Stomach (tissue), 19 donors: Measurements from ENCODE around the gene MYH11. TPM values are rescaled to one million over a fixed set of nuclear protein-coding genes. Genes with fewer than 3 reads are reported as not detected.

Experiments used
- DNase-seq, 2 donors: peaks; one replicate each; pipeline versions ENCODE4 v3.0.0 to v3.0.0-alpha.2; 2013 to 2019
- H3K27ac ChIP-seq, 5 donors: fragments of 200-600 bp in 4 of 5; sonication (generic) in 4 of 5; one replicate each; pipeline ENCODE4 v1.5.1; 2013 to 2019; ENCODE audit warnings: mild to moderate bottlenecking in 1 of 5, moderate library complexity in 1 of 5
- H3K27me3 ChIP-seq, 3 donors: fragments of 200-600 bp; sonication (generic); one replicate each; pipeline ENCODE4 v1.5.1; 2017 to 2019; ENCODE audit warnings: mixed run types in 1 of 3
- H3K36me3 ChIP-seq, 4 donors: fragments of 200-600 bp; sonication (generic); 1 replicate in 3 of 4; 2 replicates in 1 of 4; pipeline ENCODE4 v1.5.1; 2016 to 2019
- H3K4me1 ChIP-seq, 4 donors: fragments of 200-600 bp; sonication (generic); one replicate each; pipeline ENCODE4 v1.5.1; 2016 to 2019
- H3K4me3 ChIP-seq, 4 donors: fragments of 200-600 bp; sonication (generic) in 3 of 4; one replicate each; pipeline ENCODE4 v1.5.1; 2016 to 2019; ENCODE audit warnings: mild to moderate bottlenecking in 1 of 4
- H3K9me3 ChIP-seq, 4 donors: fragments of 200-600 bp; sonication (generic); one replicate each; pipeline ENCODE4 v1.5.1; 2016 to 2019
- EP300 ChIP-seq: sonication (generic); formaldehyde crosslinking; IDR thresholded peaks from one replicate; pipeline ENCODE4 v1.6.1; 2017; ENCODE audit warnings: antibody characterized with exemption
- POLR2A ChIP-seq, 4 donors: fragments of 450-650 bp; IDR thresholded peaks; one replicate each; pipeline ENCODE4 v1.6.1; 2016; ENCODE audit warnings: antibody characterized with exemption in 4 of 4, control low read depth in 2 of 4, mild to moderate bottlenecking in 1 of 4, moderate library complexity in 1 of 4
- POLR2AphosphoS5 ChIP-seq, 3 donors: sonication (generic); formaldehyde crosslinking; IDR thresholded peaks; one replicate each; pipeline ENCODE4 v1.6.1; 2016; ENCODE audit warnings: antibody characterized with exemption in 3 of 3
- WGBS, 5 donors: extraction: QIAGEN DNeasy Blood & Tissue Kit in 3 of 5; methylation state at CpG; one replicate each; pipeline versions ENCODE4 v1.1.5 to v1.1.7; 2013 to 2018; 5-methylcytosine and 5-hydroxymethylcytosine counted together
- intact Hi-C: fragments of 100-400 bp; cut with DNase I; formaldehyde crosslinking; loops from one replicate; pipeline ENCODE4 v1.15.1; 2023; ENCODE audit warnings: low total_unique reads
- long read RNA-seq, 10 donors: transcript quantifications; one replicate each; lab custom pipeline, GENCODE V29; 2026
- polyA plus RNA-seq, 3 donors: library from polyadenylated mRNA; stranded (reverse); fragments of 200-250 nt; gene quantifications; one replicate each; pipeline ENCODE4 v1.2.3, GENCODE V29; 2013
- total RNA-seq, 5 donors: library from RNA; depleted of rRNA; stranded (reverse); fragments of >200 nt; gene quantifications; one replicate each; pipeline versions ENCODE4 v1.1.0 to v1.2.3, GENCODE V29; 2014 to 2016
- TF ChIP-seq, protein P1 (sequence below), 7 experiments: fragments of 450-650 bp in 4 of 7; fragments of 200-600 bp in 3 of 7; sonication (generic) in 3 of 7; IDR thresholded peaks; one replicate each; pipeline ENCODE4 v1.5.1; 2016 to 2019; ENCODE audit warnings: antibody characterized with exemption in 7 of 7, control low read depth in 2 of 7, mild to moderate bottlenecking in 1 of 7
- donor health status: healthy with polysubstance abuse.
- donor health status: Bipolar disorder and iron deficiency.
- donor health status: healthy.

MYH11 gene
- total RNA-seq (1,000 to 10,000 TPM in 4 of 5 donors, 100 to 1,000 TPM in 1; 496 to 3,048 (median 1,297) TPM), polyA plus RNA-seq (100 to 1,000 TPM in 1 of 3 donors, 10 to 100 TPM in 2; 33.8 to 494 (median 44.0) TPM)
- long read RNA-seq, donor 1, full-length matches to known transcripts, result 19 of 706 reads
- long read RNA-seq, donor 1, partial matches to known transcripts, result 687 of 706 reads
- long read RNA-seq, donor 1, other reads (novel, unspliced or antisense), result 0 of 706 reads
- long read RNA-seq, donor 2, full-length matches to known transcripts, result 28 of 457 reads
- long read RNA-seq, donor 2, partial matches to known transcripts, result 429 of 457 reads
- long read RNA-seq, donor 2, other reads (novel, unspliced or antisense), result 0 of 457 reads
- long read RNA-seq, donor 3, full-length matches to known transcripts, result 8 of 105 reads
- long read RNA-seq, donor 3, partial matches to known transcripts, result 97 of 105 reads
- long read RNA-seq, donor 3, other reads (novel, unspliced or antisense), result 0 of 105 reads
- long read RNA-seq, donor 4, partial matches to known transcripts, result 33 of 34 reads
- long read RNA-seq, donor 4, other reads (novel, unspliced or antisense), result 0 of 34 reads
- long read RNA-seq, donor 5, full-length matches to known transcripts, result 6 of 194 reads
- long read RNA-seq, donor 5, partial matches to known transcripts, result 188 of 194 reads
- long read RNA-seq, donor 5, other reads (novel, unspliced or antisense), result 0 of 194 reads
- long read RNA-seq, donor 6, full-length matches to known transcripts, result 28 of 802 reads
- long read RNA-seq, donor 6, partial matches to known transcripts, result 774 of 802 reads
- long read RNA-seq, donor 6, other reads (novel, unspliced or antisense), result 0 of 802 reads
- long read RNA-seq, donor 7, full-length matches to known transcripts, result 28 of 1,564 reads
- long read RNA-seq, donor 7, partial matches to known transcripts, result 1,523 of 1,564 reads
- long read RNA-seq, donor 7, other reads (novel, unspliced or antisense), result 13 of 1,564 reads
- long read RNA-seq, donor 8, full-length matches to known transcripts, result 7 of 129 reads
- long read RNA-seq, donor 8, partial matches to known transcripts, result 122 of 129 reads
- long read RNA-seq, donor 8, other reads (novel, unspliced or antisense), result 0 of 129 reads
- long read RNA-seq, donor 9, partial matches to known transcripts, result 238 of 241 reads
- long read RNA-seq, donor 9, other reads (novel, unspliced or antisense), result 0 of 241 reads
- long read RNA-seq, donor 10, full-length matches to known transcripts, result 6 of 53 reads
- long read RNA-seq, donor 10, partial matches to known transcripts, result 47 of 53 reads
- long read RNA-seq, donor 10, other reads (novel, unspliced or antisense), result 0 of 53 reads

DNA sequence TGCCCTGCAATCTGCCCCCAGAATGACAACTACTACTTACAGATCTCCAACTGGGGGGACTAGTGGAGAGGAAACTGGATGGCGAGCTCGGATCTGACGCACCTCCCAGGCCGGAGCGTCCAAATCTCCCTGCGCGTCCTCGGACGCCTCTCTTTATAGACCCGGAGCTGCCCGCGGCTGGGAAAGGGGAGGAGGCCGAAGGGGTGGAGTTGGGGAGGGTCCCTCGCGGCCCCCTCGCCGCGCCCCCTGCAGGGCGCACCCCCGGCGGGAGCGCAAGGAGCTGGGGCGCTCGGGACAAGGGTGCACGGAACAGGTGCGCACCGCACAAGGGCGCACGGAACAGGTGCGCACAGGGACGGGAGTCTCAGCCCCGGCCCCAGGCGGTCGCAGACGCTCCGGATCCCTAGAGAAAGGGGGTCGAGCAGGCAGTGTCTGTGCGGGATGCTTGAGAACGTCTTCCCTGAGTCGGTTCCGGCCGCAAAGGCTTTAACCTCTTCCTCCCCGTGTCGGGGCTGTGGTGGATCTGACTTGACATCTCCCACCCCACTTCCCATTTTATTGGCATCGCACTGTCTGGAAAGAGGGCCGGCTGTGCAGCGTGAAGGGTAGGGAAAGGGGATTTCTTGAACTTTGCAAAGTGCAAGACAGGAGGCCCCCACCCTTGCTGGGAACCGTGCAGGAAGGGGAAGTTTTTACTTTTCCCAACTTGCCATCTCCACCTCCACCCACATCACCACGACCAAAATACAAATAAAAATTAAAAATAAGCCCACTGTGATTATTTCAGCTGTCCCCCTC, at the start of gene MYH11:
Gene MYH11, minus strand, starts transcription at position 128 of the 798 bp plus-strand sequence. CDS start 18,776 bp downstream, outside the sequence.
- peak in 1 of 2 donors; percentile 74 for DNase-seq
- 0 to 3% (median 1%) methylated on average over 28 to 48 of the region's 49 CpGs for WGBS, 5 donors
- intact Hi-C loops, result no loop called here

DNA sequence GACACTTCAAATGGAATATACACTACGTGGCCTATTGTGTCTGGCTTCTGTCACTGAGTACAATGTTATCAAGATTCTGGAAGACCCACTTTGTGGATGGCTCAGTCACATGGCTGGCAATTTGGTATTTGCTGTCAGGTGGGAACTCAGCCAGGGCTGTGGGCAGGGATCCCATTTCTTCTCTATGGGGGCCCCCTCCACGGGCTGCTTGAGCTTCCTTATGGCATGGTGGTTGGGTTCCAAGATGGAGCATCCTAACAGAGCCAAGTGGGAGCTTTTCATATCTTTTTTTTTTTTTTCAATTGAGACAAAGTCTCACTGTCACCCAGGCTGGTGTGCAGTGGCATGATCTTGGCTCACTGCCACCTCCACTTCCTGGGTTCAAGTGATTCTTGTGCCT, 49.6 kb upstream of the MYH11 start:
- intact Hi-C loops, result no loop called here
- no peak for TF ChIP-seq POLR2AphosphoS5 (IDR thresholded peaks at IDR 0.05)
- TF ChIP-seq, protein P1, sequence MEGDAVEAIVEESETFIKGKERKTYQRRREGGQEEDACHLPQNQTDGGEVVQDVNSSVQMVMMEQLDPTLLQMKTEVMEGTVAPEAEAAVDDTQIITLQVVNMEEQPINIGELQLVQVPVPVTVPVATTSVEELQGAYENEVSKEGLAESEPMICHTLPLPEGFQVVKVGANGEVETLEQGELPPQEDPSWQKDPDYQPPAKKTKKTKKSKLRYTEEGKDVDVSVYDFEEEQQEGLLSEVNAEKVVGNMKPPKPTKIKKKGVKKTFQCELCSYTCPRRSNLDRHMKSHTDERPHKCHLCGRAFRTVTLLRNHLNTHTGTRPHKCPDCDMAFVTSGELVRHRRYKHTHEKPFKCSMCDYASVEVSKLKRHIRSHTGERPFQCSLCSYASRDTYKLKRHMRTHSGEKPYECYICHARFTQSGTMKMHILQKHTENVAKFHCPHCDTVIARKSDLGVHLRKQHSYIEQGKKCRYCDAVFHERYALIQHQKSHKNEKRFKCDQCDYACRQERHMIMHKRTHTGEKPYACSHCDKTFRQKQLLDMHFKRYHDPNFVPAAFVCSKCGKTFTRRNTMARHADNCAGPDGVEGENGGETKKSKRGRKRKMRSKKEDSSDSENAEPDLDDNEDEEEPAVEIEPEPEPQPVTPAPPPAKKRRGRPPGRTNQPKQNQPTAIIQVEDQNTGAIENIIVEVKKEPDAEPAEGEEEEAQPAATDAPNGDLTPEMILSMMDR (IDR thresholded peaks at IDR 0.05), result no peak
- TF ChIP-seq POLR2A (IDR thresholded peaks at IDR 0.05), result no peak
- no peak for TF ChIP-seq EP300

More for the DNA sequence above, at the start of gene MYH11:
- Histone ChIP-seq H3K36me3 (peaks cover 0 to 10% (median 0%) of the 10 kb centered on the region in 4 donors), H3K27me3 (peaks cover 0 to 42% (median 31%) of the 10 kb centered on the region in 3 donors), H3K9me3 (no peaks in the 10 kb centered on the region), H3K4me3 (peak within 1 kb of the TSS; percentile 37 to 51 (median 46)), H3K27ac (peak within 1 kb of the TSS in 4 of 5 donors; percentile 68 to 90 (median 83)), H3K4me1 (peaks cover 6 to 27% (median 22%) of the 10 kb centered on the region in 4 donors)
- TF ChIP-seq EP300, result no peak
- TF ChIP-seq, protein P1 (IDR thresholded peaks at IDR 0.05), result no peak
- no peak for TF ChIP-seq POLR2A (IDR thresholded peaks at IDR 0.05)
- peak; percentile 41 to 84 (median 70) for TF ChIP-seq POLR2AphosphoS5 (IDR thresholded peaks at IDR 0.05)

DNA sequence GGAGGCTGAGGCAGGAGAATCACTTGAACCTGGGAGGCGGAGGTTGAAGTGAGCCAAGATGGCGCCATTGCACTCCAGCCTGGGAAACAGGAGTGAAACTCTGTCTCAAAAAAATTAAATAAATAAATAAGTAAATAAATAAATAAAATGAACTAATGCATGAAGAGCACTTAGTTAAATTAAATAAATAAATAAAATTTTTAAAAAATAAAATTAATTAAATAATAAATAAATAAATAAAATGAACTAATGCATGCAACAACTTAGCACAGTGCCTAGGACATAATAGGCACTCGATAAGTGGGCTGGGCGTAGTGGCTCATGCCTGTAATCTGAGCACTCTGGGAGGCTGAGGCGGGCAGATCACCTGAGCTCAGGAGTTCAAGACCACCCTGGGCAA, 47.1 kb upstream of the MYH11 start:
- intact Hi-C loops, result no loop called here
- 92 to 98% (median 96%) methylated on average over 5 of the region's 5 CpGs for WGBS, 5 donors

More for the DNA sequence above, 49.6 kb upstream of the MYH11 start:
- Histone ChIP-seq H3K9me3 (no peaks in the 10 kb centered on the region), H3K27ac (no peak overlapping the region), H3K27me3 (no peaks in the 10 kb centered on the region), H3K4me1 (no peaks in the 10 kb centered on the region), H3K36me3 (no peaks in the 10 kb centered on the region), H3K4me3 (no peak overlapping the region)
- WGBS, 5 donors, result 74 to 91% (median 86%) methylated on average over 2 of the region's 2 CpGs
- no peak for DNase-seq

More for the DNA sequence above, 47.1 kb upstream of the MYH11 start:
- Histone ChIP-seq H3K4me1 (peaks cover 0 to 9% (median 0%) of the 10 kb centered on the region in 4 donors), H3K27ac (no peak overlapping the region), H3K4me3 (no peak overlapping the region), H3K27me3 (no peaks in the 10 kb centered on the region), H3K9me3 (no peaks in the 10 kb centered on the region), H3K36me3 (no peaks in the 10 kb centered on the region)
- TF ChIP-seq POLR2A (IDR thresholded peaks at IDR 0.05), result no peak
- TF ChIP-seq EP300, result no peak
- TF ChIP-seq, protein P1 (IDR thresholded peaks at IDR 0.05), result no peak
- no peak for TF ChIP-seq POLR2AphosphoS5 (IDR thresholded peaks at IDR 0.05)
- DNase-seq, result no peak
